LoVo (cell line): ENCODE measurements around the gene CUL5.
A peak's percentile ranks its signal among the peaks of the same experiment; 100 is the strongest.
"Not testable (repeated sequence)": the region's sequence is repeated elsewhere in the genome, so short reads cannot be mapped to it uniquely, and the experiment has no call there.

Source experiments
- DNase-seq: peaks from one replicate; pipeline ENCODE4 v3.0.0-alpha.2; 2016; ENCODE audit warnings: low spot score

The CUL5 gene

GRCh38 chr11:108025387-108026080, 16.8 kb downstream of the CUL5 start:
- DNase-seq, result no peak

DNA sequence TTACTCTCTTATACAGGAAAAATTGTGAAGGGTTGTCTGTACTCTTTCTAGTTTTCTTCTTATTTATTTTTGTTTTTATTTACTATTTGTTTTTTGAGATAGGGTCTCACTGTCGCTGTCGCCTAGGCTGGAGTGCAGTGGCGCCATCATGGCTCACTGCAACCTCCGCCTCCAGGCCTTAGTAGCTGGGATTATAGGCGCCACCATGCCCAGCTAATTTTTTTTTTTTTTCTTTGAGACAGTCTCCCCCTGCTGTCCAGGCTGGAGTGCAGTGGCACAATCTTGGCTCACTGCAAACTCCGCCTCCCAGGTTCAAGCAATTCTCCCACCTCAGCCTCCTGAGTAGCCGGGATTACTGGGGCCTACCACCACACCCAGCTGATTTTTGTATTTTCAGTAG, 18.4 kb downstream of the CUL5 start:
- no peak for DNase-seq

GRCh38 chr11:108028822-108029441, 20.2 kb downstream of the CUL5 start:
- DNase-seq, result not testable (repeated sequence)

GRCh38 chr11:108031604-108032003, 22.9 kb downstream of the CUL5 start:
- not testable (repeated sequence) for DNase-seq

- DNase-seq, result no peak
These were observed 24.1 kb downstream of the CUL5 start for GRCh38 chr11:108032800-108033199.

DNA sequence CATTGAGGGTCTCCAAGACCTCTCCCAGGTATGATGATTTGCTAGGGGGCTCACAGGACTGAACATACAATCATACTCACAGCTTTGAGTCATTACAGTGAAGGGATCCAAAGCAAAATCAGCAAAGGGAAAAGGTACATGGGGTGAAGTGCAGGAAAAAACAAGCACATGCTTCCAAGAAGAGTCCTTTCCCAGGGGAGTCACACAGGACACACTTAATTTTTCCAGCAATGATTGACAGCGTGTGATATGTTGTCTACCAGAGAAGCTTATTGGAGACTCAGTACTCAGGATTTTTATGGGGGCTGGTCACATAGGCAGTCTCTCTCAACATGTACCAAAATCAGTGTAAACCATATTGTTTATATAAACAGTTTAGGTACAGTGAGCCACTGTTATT, 25.3 kb downstream of the CUL5 start:
- no peak for DNase-seq

DNA sequence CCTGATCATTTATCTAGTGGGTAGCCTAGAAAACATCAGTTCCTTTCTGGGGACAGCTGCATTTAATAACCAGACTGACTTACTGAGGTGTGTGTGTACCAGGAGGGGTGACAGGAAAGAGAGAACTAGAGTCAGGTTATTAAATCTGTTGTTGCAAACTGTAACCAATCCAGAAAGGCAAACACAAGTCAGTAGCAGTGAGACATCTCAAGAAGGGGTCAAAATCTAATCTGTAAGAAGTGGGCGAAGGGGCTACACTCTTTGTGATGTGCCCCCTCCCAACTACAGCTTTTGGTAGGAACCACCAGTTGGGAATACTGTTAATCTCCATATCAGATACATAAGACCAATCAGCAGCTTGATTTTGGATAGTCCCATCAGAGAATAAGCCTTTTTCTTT, 26.3 kb downstream of the CUL5 start:
- DNase-seq, result no peak

DNA sequence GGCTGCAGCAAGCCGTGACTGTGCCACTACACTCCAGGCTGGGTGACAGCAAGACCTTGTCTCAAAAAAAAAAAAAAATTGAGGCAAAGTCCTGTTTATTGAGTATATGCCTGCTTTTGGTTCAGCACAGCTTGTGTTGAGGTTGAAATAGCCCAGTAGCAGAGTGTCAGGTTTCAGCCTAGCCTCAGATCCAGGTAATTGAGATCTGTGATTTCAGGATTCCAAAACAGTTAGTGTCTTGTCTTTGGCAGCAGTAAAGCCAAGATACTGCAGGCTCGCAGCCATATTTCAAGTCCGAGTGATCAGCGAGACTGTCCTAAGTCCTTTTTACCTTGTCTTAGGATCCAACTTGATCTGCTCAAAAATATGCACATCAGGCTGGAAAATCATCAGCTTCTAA, 27.0 kb downstream of the CUL5 start:
- DNase-seq, result no peak

- no peak for DNase-seq
These were observed 28.5 kb downstream of the CUL5 start for GRCh38 chr11:108037211-108037610.

DNA sequence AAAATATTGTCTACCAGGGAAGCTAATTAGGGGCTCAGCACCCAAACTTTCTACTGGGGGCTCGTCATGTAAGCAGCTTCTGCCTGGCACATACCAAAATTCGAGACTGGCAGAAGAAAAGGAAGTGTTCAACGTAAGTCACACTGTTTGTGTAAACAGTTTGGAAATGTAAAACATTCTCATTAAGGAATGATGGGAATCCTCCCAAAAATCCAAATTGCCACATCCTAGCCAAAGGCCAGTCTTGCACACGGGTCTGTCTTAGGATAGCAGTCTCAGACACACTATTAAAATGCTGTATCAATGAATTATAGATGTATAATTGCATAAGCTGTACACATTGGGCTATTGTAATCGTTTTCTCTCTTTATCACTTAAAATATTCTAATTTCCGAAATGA, 28.9 kb downstream of the CUL5 start:
- DNase-seq, result no peak

DNA sequence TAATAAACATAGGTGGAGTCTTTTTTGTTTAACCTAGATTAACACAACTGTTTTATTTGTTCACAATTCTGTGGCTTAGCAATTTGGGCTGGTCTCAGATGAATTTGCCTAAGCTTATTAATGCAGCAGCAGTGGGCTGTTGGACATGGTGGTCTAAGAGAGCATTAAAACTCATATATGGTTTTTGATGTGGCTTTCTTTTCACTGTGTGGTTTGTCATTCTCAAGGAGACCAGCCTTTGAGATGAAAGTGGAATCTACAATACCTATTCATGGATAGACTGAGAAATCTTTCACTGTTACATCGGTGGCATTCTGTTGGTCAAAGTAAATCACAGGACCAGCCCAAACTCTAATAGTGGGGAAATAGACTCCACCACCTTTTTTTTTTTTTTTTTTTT, 39.6 kb downstream of the CUL5 start:
- no peak for DNase-seq

DNA sequence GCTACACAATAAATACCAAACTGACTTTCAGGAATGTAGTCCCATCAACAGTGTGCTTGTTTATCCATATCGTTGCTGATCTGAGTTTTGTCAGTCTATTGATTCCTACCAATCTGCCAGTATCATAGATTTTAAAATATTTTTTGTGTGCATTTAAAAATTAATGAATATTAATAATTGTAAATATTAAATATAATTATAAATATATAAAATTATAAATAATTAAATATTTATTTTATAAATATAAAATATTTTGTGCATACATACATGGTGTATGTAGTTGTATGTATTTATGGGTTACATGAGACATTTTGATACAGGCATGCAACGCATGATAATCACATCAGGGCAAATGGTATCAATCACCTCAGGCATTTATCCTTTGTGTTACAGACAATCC, 53.6 kb downstream of the CUL5 start:
- no peak for DNase-seq

GRCh38 chr11:108063410-108063809, 54.7 kb downstream of the CUL5 start:
- DNase-seq, result no peak

GRCh38 chr11:108069947-108070346, 61.2 kb downstream of the CUL5 start:
- DNase-seq, result peak; percentile 3

GRCh38 chr11:108084811-108085210, 76.1 kb downstream of the CUL5 start:
- DNase-seq, result no peak

GRCh38 chr11:108085672-108086071, 77.0 kb downstream of the CUL5 start:
- no peak for DNase-seq

DNA sequence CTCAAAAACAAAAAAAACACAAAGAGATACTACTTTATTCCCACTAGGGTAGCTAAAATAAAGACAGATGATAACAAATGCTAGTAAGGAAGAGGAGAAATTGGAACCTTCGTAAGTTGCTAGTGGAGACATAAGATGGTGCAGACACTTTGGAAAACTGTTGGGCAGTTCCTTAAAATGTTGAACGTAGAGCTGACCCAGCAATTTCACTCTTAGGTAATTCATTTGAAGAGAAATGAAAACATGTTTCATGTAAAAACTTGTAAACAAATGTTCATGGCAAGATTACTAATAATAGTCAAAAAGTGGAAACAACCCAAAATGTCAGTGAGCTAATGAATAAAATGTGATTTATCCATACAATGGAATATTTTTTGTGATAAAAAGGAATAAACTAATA, 83.4 kb downstream of the CUL5 start:
- DNase-seq, result no peak

DNA sequence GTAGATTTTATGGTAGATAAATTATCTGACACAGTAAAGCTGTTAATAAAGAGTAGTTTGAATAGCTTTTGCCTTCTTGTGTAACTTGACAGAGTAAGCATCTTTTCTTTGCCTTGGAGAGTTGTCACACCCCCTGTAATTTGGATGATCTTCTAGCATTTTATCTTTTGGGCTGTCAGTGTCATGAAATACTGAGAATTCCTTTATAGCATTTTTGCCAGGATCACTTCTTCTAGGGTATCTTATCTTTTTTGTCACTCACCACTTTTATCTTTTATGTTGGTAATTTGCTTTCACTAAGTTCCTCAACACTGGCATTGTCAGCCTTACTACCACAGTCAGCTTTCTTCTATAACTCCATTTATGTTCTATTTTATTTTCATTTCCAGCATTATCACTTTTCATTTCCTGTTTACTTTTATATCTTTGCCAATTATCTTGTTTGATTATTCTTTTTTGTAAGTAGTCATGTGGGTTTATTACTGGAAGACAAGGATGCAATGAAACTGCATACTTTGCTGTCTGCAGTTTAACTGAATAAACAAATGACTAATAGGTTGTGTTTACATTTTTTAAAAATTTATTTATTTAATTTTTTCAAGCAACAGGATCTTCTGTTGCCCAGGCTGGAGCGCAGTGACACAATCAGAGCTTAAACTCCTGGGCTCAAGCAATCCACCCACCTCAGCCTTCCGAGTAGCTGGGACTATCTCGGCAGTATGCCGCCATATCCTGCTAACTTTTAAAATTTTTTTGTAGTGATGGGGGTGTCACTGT, 84.6 kb downstream of the CUL5 start:
- no peak for DNase-seq

GRCh38 chr11:108097179-108097578, 88.5 kb downstream of the CUL5 start:
- no peak for DNase-seq

- DNase-seq, result no peak
These were observed 92.5 kb downstream of the CUL5 start for GRCh38 chr11:108101090-108101775.

- no peak for DNase-seq
These were observed 102.4 kb downstream of the CUL5 start for GRCh38 chr11:108111126-108111525.

DNA sequence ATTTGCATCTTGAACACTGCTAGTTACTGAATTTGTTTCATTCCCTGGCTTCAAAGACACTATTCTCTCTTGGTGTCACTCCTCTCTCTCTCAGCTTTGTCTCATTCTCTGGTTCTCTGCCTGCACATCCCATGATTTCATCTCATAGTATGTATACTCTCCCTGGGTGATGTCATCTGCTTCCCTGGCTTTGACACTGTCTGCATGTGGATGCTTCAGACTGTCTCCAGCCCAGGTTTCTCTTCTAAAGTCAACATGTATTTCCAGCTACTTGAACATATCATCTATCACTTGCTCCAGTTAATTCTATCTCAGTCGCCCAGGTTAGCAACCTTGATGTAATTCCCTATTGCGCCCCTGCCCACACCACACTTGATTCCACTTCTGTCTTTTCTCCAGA, 103.4 kb downstream of the CUL5 start:
- no peak for DNase-seq
